OCI-LY7 (cell line): ENCODE measurements around the gene STX4. TPM values are rescaled to one million over a fixed set of nuclear protein-coding genes. Genes with fewer than 3 reads are reported as not detected.

Experiments
- BruUV-seq: library from RNA; stranded (reverse); fragments of 400-500 nt; replicated peaks from 2 replicates; lab custom pipeline; 2021; lab: Mats Ljungman, UMichigan
- CTCF ChIA-PET: fragments of 300-600 bp; sonication (Branson Sonifier 250); formaldehyde crosslinking; loops from one replicate; lab custom pipeline; 2022; ENCODE audit warnings: antibody characterized with exemption; ENCODE audit not compliant: unreplicated experiment; lab: Charles Lee
- POLR2A ChIA-PET: fragments of 300-600 bp; sonication (Branson Sonifier 250); formaldehyde crosslinking; loops from one replicate; lab custom pipeline; 2022; ENCODE audit warnings: antibody characterized with exemption; lab: Charles Lee
- DNase-seq: peaks from one replicate; pipeline ENCODE4 v3.0.0-alpha.2; 2015; ENCODE audit warnings: low spot score
- H2AFZ ChIP-seq: fragments of 200-600 bp; sonication (generic), shearing (Covaris generic); 2 replicates; pipeline ENCODE4 v1.6.1; 2014; ENCODE audit warnings: mild to moderate bottlenecking, antibody characterized with exemption, low read length, moderate library complexity
- H3K27ac ChIP-seq: fragments of 200-600 bp; sonication (generic); 2 replicates; pipeline ENCODE4 v1.5.1; 2014; ENCODE audit warnings: mixed run types, low read depth, mild to moderate bottlenecking, moderate library complexity, low read length, inconsistent platforms; ENCODE audit not compliant: poor library complexity, severe bottlenecking
- H3K36me3 ChIP-seq: fragments of 200-600 bp; sonication (generic); 2 replicates; pipeline ENCODE4 v1.6.1; 2014; ENCODE audit warnings: mild to moderate bottlenecking, antibody characterized with exemption, low read length, moderate library complexity, mixed read lengths; ENCODE audit not compliant: insufficient read depth
- H3K4me1 ChIP-seq: fragments of 200-600 bp; sonication (generic); 2 replicates; pipeline ENCODE4 v1.5.1; 2014; ENCODE audit warnings: mild to moderate bottlenecking, low read length; ENCODE audit not compliant: insufficient read depth, poor library complexity, severe bottlenecking
- H3K4me2 ChIP-seq: fragments of 200-600 bp; sonication (generic); 2 replicates; pipeline ENCODE4 v1.6.1; 2014; ENCODE audit warnings: mild to moderate bottlenecking, low read length
- H3K4me3 ChIP-seq: fragments of 200-600 bp; sonication (generic); 2 replicates; pipeline ENCODE4 v1.5.1; 2014; ENCODE audit warnings: mild to moderate bottlenecking, low read depth, low read length; ENCODE audit not compliant: poor library complexity, severe bottlenecking
- H3K79me2 ChIP-seq: fragments of 200-600 bp; sonication (generic); 2 replicates; pipeline ENCODE4 v1.6.1; 2016; ENCODE audit warnings: low read depth, mild to moderate bottlenecking, low read length, moderate library complexity, mixed read lengths; ENCODE audit not compliant: insufficient read depth
- H3K9me2 ChIP-seq: fragments of 200-600 bp; sonication (generic); 2 replicates; pipeline ENCODE4 v1.6.1; 2016; ENCODE audit warnings: mild to moderate bottlenecking, low read length, mixed read lengths; ENCODE audit not compliant: insufficient read depth
- H3K9me3 ChIP-seq: fragments of 200-600 bp; sonication (generic); 2 replicates; pipeline ENCODE4 v1.6.1; 2014; ENCODE audit warnings: mild to moderate bottlenecking, mixed run types, low read length, mixed read lengths
- H4K20me1 ChIP-seq: fragments of 200-600 bp; sonication (generic); 2 replicates; pipeline ENCODE4 v1.6.1; 2014; ENCODE audit warnings: mild to moderate bottlenecking, antibody characterized with exemption, low read length, moderate library complexity, mixed read lengths; ENCODE audit not compliant: insufficient read depth
- EZH2phosphoT487 ChIP-seq: fragments of 200-600 bp; sonication (generic); IDR thresholded peaks from 2 replicates; pipeline ENCODE4 v1.6.1; 2018; ENCODE audit warnings: low read depth, borderline replicate concordance, mild to moderate bottlenecking, mixed run types, antibody characterized with exemption, low read length, moderate library complexity, mixed read lengths
- intact Hi-C: fragments of 100-400 bp; cut with micrococcal nuclease; formaldehyde crosslinking; loops from one replicate; pipeline ENCODE4 v1.10.0; 2022; ENCODE audit not compliant: unreplicated experiment
- total RNA-seq, 2 experiments: library from RNA; depleted of rRNA in 1 of 2; stranded (reverse); fragments of >200 nt in 1 of 2; shearing (Covaris generic) in 1 of 2; gene quantifications; 2 replicates each; pipeline ENCODE4 v1.2.3, GENCODE V29; 2014 to 2022
- TF ChIP-seq, protein P1 (sequence below): fragments of 200-600 bp; sonication (generic); conservative IDR thresholded peaks from 2 replicates; pipeline ENCODE4 v1.5.1; 2014; ENCODE audit warnings: mild to moderate bottlenecking, antibody characterized with exemption, low read length, moderate library complexity, mixed read lengths

STX4 gene
- total RNA-seq, 2 experiments from 2014 or later = 16.6 to 40.5 TPM

- Histone ChIP-seq H2AFZ (no peak within 1 kb of the TSS), H3K9me3 (no peaks in the 10 kb centered on the region), H3K4me2 (no peak within 1 kb of the TSS), H3K27ac (no peak within 1 kb of the TSS), H3K9me2 (no peaks in the 10 kb centered on the region), H3K4me3 (no peak within 1 kb of the TSS), H3K4me1 (no peaks in the 10 kb centered on the region), H3K36me3 (peaks cover 64% of the 10 kb centered on the region), H4K20me1 (no peaks in the 10 kb centered on the region), H3K79me2 (no peaks in the 10 kb centered on the region)
- CTCF ChIA-PET = interaction anchor here (0.6 kb wide), 2 partner anchors 113 to 275 kb away, joined by 3 to 6 read pairs; partner anchors contain the start of gene ITGAM
- intact Hi-C loops = loop anchor here (1.0 to 10.0 kb wide), 3 partner anchors 110 to 457 kb away; partner anchors contain the start of gene ZNF843
- TF ChIP-seq, protein P1, sequence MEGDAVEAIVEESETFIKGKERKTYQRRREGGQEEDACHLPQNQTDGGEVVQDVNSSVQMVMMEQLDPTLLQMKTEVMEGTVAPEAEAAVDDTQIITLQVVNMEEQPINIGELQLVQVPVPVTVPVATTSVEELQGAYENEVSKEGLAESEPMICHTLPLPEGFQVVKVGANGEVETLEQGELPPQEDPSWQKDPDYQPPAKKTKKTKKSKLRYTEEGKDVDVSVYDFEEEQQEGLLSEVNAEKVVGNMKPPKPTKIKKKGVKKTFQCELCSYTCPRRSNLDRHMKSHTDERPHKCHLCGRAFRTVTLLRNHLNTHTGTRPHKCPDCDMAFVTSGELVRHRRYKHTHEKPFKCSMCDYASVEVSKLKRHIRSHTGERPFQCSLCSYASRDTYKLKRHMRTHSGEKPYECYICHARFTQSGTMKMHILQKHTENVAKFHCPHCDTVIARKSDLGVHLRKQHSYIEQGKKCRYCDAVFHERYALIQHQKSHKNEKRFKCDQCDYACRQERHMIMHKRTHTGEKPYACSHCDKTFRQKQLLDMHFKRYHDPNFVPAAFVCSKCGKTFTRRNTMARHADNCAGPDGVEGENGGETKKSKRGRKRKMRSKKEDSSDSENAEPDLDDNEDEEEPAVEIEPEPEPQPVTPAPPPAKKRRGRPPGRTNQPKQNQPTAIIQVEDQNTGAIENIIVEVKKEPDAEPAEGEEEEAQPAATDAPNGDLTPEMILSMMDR = peak; percentile 88
- TF ChIP-seq EZH2phosphoT487 = no peak
- DNase-seq = peak; percentile 69
- POLR2A ChIA-PET = interaction anchor here (1.1 kb wide), 1 partner anchor 133 kb away, joined by 6 read pairs; the partner anchor contains the start of gene KAT8
- BruUV-seq = no TSS peak
These were observed 48.5 kb upstream of the STX4 start, which contains the start of gene HSD3B7 for GRCh38 chr16:30984669-30985400. Gene HSD3B7 (plus strand): TSS chr16:30985207. CDS start chr16:30985659, 452 bp downstream.

GRCh38 chr16:30985401-30986128 lies 47.8 kb upstream of the STX4 start:
- peaks cover 58% of the 10 kb centered on the region for H3K36me3 ChIP-seq
- no peak overlapping the region for H2AFZ ChIP-seq
- H3K9me3 ChIP-seq = no peaks in the 10 kb centered on the region
- intact Hi-C loops = loop anchor here (1.0 to 10.0 kb wide), 3 partner anchors 110 to 457 kb away; partner anchors contain the start of gene ZNF843
- TF ChIP-seq, protein P1 = no peak
- TF ChIP-seq EZH2phosphoT487 = no peak
- DNase-seq = no peak
- no peaks in the 10 kb centered on the region for H4K20me1 ChIP-seq
- no peaks in the 10 kb centered on the region for H3K9me2 ChIP-seq
- H3K4me3 ChIP-seq = no peak overlapping the region
- no TSS peak for BruUV-seq
- POLR2A ChIA-PET = no interaction called here
- H3K4me1 ChIP-seq = no peaks in the 10 kb centered on the region
- H3K4me2 ChIP-seq = no peak overlapping the region
- no peaks in the 10 kb centered on the region for H3K79me2 ChIP-seq
- no peak overlapping the region for H3K27ac ChIP-seq
- CTCF ChIA-PET = interaction anchor here (0.6 kb wide), 1 partner anchor 38 kb away, joined by 3 read pairs; no protein-coding TSS in a partner anchor
